ENCODE results near the gene CCDC15. TPM values are rescaled to one million over a fixed set of nuclear protein-coding genes. Genes with fewer than 3 reads are reported as not detected.
A peak's percentile ranks its signal among the peaks of the same experiment; 100 is the strongest.

The CCDC15 gene
- total RNA-seq, 4 donors from 2014 or later = 0.69 to 1.7 (median 1.3) TPM

GRCh38 chr11:124935548-124936514, 18.2 kb upstream of the CCDC15 start, which contains the start of gene HEPACAM:
HEPACAM (minus strand) TSS chr11:124936047; CDS start chr11:124936006, 41 bp downstream.
- peaks cover 33% of the 10 kb centered on the region for H3K27me3 ChIP-seq
- WGBS, 2 donors (ENCODE audit: low coverage in 1 of 2) = 72 to 75% methylated on average over 4 to 16 of the region's 18 CpGs
- no peak for ATAC-seq
- peak within 1 kb of the TSS in 1 of 4 donors; percentile 4 for H3K27ac ChIP-seq
- peak within 1 kb of the TSS in 1 of 2 donors; percentile 2 for H3K4me3 ChIP-seq
- TF ChIP-seq POLR2AphosphoS5 (IDR thresholded peaks at IDR 0.05) = no peak
- no peak for TF ChIP-seq EP300 (IDR thresholded peaks at IDR 0.05)
- TF ChIP-seq POLR2A (IDR thresholded peaks at IDR 0.05) = no peak
- TF ChIP-seq CTCF (IDR thresholded peaks at IDR 0.05) = no peak
- no peaks in the 10 kb centered on the region for H3K9me3 ChIP-seq
- H3K4me1 ChIP-seq = no peaks in the 10 kb centered on the region
- no peaks in the 10 kb centered on the region for H3K36me3 ChIP-seq

- no peak for ATAC-seq
- H3K27ac ChIP-seq = no peak overlapping the region
- no peak overlapping the region for H3K4me3 ChIP-seq
- no peak for TF ChIP-seq POLR2AphosphoS5 (IDR thresholded peaks at IDR 0.05)
- no peak for TF ChIP-seq CTCF (IDR thresholded peaks at IDR 0.05)
- TF ChIP-seq EP300 (IDR thresholded peaks at IDR 0.05) = no peak
- no peak for TF ChIP-seq POLR2A (IDR thresholded peaks at IDR 0.05)
- peaks cover 33% of the 10 kb centered on the region for H3K27me3 ChIP-seq
- H3K9me3 ChIP-seq = no peaks in the 10 kb centered on the region
- WGBS, 2 donors (ENCODE audit: low coverage in 1 of 2) = 86 to 100% methylated on average over 2 to 3 of the region's 3 CpGs
- H3K4me1 ChIP-seq = no peaks in the 10 kb centered on the region
- H3K36me3 ChIP-seq = no peaks in the 10 kb centered on the region
These were observed 16.6 kb upstream of the CCDC15 start for GRCh38 chr11:124937336-124937935.

- H3K36me3 ChIP-seq = no peaks in the 10 kb centered on the region
- 66 to 77% methylated on average over 4 to 6 of the region's 6 CpGs for WGBS, 2 donors (ENCODE audit: low coverage in 1 of 2)
- H3K9me3 ChIP-seq = no peaks in the 10 kb centered on the region
- H3K4me1 ChIP-seq = no peaks in the 10 kb centered on the region
- no peak for ATAC-seq
- no peak overlapping the region for H3K27ac ChIP-seq
- H3K27me3 ChIP-seq = peaks cover 33% of the 10 kb centered on the region
- TF ChIP-seq CTCF (IDR thresholded peaks at IDR 0.05) = no peak
- no peak for TF ChIP-seq POLR2AphosphoS5 (IDR thresholded peaks at IDR 0.05)
- no peak for TF ChIP-seq POLR2A (IDR thresholded peaks at IDR 0.05)
- TF ChIP-seq EP300 (IDR thresholded peaks at IDR 0.05) = no peak
- no peak overlapping the region for H3K4me3 ChIP-seq
These were observed 15.7 kb upstream of the CCDC15 start for GRCh38 chr11:124938206-124938765.

- no peaks in the 10 kb centered on the region for H3K4me1 ChIP-seq
- H3K36me3 ChIP-seq = no peaks in the 10 kb centered on the region
- H3K27me3 ChIP-seq = peaks cover 33% of the 10 kb centered on the region
- TF ChIP-seq POLR2A (IDR thresholded peaks at IDR 0.05) = no peak
- TF ChIP-seq EP300 (IDR thresholded peaks at IDR 0.05) = no peak
- no peak for TF ChIP-seq CTCF (IDR thresholded peaks at IDR 0.05)
- TF ChIP-seq POLR2AphosphoS5 (IDR thresholded peaks at IDR 0.05) = no peak
- WGBS, 2 donors (ENCODE audit: low coverage in 1 of 2) = 51 to 69% methylated on average over 5 to 6 of the region's 6 CpGs
- no peak overlapping the region for H3K27ac ChIP-seq
- ATAC-seq = no peak
- no peaks in the 10 kb centered on the region for H3K9me3 ChIP-seq
- H3K4me3 ChIP-seq = no peak overlapping the region
These were observed 15.0 kb upstream of the CCDC15 start for GRCh38 chr11:124938970-124939369.
